Ishikawa (cell line): ENCODE results near the gene DEF6.
A peak's percentile ranks its signal among the peaks of the same experiment; 100 is the strongest.

Source experiments
- CEBPB ChIP-seq: IDR thresholded peaks from 2 replicates; pipeline ENCODE4 v1.6.1; 2012
- CREB1 ChIP-seq: IDR thresholded peaks from 2 replicates; pipeline ENCODE4 v1.6.1; 2012; ENCODE audit warnings: low read depth
- EGR1 ChIP-seq: IDR thresholded peaks from 2 replicates; pipeline ENCODE4 v1.6.1; 2012
- EP300 ChIP-seq: IDR thresholded peaks from 2 replicates; pipeline ENCODE4 v1.6.1; 2012; ENCODE audit warnings: borderline replicate concordance
- FOXM1 ChIP-seq: IDR thresholded peaks from 2 replicates; pipeline ENCODE4 v1.6.1; 2012; ENCODE audit warnings: low read depth, borderline replicate concordance
- NFIC ChIP-seq: IDR thresholded peaks from 2 replicates; pipeline ENCODE4 v1.6.1; 2012
- RAD21 ChIP-seq: IDR thresholded peaks from 2 replicates; pipeline ENCODE4 v1.6.1; 2012; ENCODE audit warnings: low read depth
- TAF1 ChIP-seq: IDR thresholded peaks from 2 replicates; pipeline ENCODE4 v1.6.1; 2012; ENCODE audit warnings: low read depth, mild to moderate bottlenecking
- TCF12 ChIP-seq: IDR thresholded peaks from 2 replicates; pipeline ENCODE4 v1.6.1; 2012; ENCODE audit warnings: low read depth
- TEAD4 ChIP-seq: IDR thresholded peaks from 2 replicates; pipeline ENCODE4 v1.6.1; 2012
- YY1 ChIP-seq: IDR thresholded peaks from 2 replicates; pipeline ENCODE4 v1.6.1; 2012; ENCODE audit warnings: low read depth
- ZBTB7A ChIP-seq: IDR thresholded peaks from 2 replicates; pipeline ENCODE4 v1.6.1; 2012; ENCODE audit warnings: low read depth
- TF ChIP-seq, protein P1 (sequence below): IDR thresholded peaks from 2 replicates; pipeline ENCODE4 v1.6.1; 2012
- TF ChIP-seq, protein P2 (sequence below): IDR thresholded peaks from 2 replicates; pipeline ENCODE4 v1.6.1; 2012; ENCODE audit warnings: low read depth, mild to moderate bottlenecking
- TF ChIP-seq, protein P3 (sequence below): IDR thresholded peaks from 2 replicates; pipeline ENCODE4 v1.6.1; 2012

The DEF6 gene, protein sequence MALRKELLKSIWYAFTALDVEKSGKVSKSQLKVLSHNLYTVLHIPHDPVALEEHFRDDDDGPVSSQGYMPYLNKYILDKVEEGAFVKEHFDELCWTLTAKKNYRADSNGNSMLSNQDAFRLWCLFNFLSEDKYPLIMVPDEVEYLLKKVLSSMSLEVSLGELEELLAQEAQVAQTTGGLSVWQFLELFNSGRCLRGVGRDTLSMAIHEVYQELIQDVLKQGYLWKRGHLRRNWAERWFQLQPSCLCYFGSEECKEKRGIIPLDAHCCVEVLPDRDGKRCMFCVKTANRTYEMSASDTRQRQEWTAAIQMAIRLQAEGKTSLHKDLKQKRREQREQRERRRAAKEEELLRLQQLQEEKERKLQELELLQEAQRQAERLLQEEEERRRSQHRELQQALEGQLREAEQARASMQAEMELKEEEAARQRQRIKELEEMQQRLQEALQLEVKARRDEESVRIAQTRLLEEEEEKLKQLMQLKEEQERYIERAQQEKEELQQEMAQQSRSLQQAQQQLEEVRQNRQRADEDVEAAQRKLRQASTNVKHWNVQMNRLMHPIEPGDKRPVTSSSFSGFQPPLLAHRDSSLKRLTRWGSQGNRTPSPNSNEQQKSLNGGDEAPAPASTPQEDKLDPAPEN

DNA sequence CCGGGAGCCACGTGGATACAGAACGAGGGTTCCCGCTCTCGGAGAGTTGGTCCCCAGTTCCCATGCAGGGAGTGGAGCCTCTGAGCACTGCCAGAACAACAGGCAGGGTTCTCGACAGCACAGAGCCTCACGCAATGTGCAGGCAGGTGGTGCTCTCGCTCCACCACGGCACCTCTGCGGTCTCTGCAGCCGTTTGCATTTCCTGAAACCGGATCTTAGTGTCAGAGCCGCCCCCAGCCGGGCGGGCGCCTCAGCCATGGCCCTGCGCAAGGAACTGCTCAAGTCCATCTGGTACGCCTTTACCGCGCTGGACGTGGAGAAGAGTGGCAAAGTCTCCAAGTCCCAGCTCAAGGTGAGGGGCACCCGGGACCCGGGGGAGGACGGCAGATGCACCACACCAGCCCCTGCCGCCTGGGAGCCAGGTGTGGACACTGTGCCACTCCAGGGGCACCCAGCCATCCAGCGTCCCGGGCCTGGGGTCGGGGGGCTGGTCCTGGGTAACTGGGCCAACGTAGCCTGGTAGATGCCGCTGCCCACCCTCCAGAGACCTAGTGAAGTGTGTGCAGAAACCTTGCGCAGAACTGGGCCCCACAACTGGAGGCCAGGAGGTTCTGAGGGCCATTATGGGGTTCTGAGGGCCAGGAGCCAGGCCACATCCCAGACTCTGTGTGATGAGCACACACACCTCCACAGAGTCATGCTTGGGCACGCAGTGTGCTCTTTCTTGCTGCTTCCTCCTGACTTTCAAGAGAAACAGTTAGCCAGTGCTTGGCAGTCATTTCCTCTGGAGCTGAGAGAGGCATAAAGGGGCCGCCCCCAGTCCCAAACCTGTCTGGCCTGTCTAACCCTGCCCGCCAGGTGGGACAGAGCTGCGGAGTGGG is at the start of gene DEF6:
Gene DEF6 (plus strand): TSS at position 218 of the 881 bp plus-strand sequence. CDS start 39 bp downstream, at position 257.
- no peak for TF ChIP-seq FOXM1
- no peak for TF ChIP-seq CREB1
- TF ChIP-seq CEBPB, result no peak
- peak; percentile 99 for TF ChIP-seq RAD21
- TF ChIP-seq YY1, result peak; percentile 61; the same call in 1 of the 2 replicates
- TF ChIP-seq TEAD4, result no peak
- TF ChIP-seq, protein P1, sequence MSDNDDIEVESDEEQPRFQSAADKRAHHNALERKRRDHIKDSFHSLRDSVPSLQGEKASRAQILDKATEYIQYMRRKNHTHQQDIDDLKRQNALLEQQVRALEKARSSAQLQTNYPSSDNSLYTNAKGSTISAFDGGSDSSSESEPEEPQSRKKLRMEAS, result peak; percentile 86
- no peak for TF ChIP-seq NFIC
- no peak; the same call in 1 of the 2 replicates for TF ChIP-seq EGR1
- TF ChIP-seq, protein P2, sequence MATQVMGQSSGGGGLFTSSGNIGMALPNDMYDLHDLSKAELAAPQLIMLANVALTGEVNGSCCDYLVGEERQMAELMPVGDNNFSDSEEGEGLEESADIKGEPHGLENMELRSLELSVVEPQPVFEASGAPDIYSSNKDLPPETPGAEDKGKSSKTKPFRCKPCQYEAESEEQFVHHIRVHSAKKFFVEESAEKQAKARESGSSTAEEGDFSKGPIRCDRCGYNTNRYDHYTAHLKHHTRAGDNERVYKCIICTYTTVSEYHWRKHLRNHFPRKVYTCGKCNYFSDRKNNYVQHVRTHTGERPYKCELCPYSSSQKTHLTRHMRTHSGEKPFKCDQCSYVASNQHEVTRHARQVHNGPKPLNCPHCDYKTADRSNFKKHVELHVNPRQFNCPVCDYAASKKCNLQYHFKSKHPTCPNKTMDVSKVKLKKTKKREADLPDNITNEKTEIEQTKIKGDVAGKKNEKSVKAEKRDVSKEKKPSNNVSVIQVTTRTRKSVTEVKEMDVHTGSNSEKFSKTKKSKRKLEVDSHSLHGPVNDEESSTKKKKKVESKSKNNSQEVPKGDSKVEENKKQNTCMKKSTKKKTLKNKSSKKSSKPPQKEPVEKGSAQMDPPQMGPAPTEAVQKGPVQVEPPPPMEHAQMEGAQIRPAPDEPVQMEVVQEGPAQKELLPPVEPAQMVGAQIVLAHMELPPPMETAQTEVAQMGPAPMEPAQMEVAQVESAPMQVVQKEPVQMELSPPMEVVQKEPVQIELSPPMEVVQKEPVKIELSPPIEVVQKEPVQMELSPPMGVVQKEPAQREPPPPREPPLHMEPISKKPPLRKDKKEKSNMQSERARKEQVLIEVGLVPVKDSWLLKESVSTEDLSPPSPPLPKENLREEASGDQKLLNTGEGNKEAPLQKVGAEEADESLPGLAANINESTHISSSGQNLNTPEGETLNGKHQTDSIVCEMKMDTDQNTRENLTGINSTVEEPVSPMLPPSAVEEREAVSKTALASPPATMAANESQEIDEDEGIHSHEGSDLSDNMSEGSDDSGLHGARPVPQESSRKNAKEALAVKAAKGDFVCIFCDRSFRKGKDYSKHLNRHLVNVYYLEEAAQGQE, result no peak
- peak; percentile 56 for TF ChIP-seq TCF12
- no peak for TF ChIP-seq EP300
- no peak for TF ChIP-seq TAF1
- 0 out of 2 replicates have a peak, but pooled peaks have one; percentile 34 for TF ChIP-seq ZBTB7A
- TF ChIP-seq, protein P3, sequence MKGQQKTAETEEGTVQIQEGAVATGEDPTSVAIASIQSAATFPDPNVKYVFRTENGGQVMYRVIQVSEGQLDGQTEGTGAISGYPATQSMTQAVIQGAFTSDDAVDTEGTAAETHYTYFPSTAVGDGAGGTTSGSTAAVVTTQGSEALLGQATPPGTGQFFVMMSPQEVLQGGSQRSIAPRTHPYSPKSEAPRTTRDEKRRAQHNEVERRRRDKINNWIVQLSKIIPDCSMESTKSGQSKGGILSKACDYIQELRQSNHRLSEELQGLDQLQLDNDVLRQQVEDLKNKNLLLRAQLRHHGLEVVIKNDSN, result peak; percentile 16; the same call in 1 of the 2 replicates

DNA sequence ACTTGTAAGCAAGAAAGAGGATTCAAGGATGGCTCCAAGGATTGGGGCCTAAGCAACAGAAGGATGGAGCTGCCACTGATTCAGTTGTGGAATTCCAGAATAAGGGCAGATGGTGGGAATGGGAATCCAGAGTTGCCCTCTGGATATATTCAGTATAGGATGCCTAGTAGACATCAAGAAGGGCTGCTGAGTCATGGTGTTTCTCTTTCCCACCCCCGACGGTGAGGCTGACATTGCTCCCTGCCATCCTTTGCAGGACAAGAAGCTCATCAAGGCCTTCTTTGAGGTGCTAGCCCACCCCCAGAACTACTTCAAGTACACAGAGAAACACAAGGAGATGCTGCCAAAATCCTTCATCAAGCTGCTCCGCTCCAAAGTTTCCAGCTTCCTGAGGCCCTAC is 49.3 kb upstream of the DEF6 start:
- TF ChIP-seq, protein P2, result no peak
- TF ChIP-seq CEBPB, result no peak
- TF ChIP-seq, protein P1, result no peak

DNA sequence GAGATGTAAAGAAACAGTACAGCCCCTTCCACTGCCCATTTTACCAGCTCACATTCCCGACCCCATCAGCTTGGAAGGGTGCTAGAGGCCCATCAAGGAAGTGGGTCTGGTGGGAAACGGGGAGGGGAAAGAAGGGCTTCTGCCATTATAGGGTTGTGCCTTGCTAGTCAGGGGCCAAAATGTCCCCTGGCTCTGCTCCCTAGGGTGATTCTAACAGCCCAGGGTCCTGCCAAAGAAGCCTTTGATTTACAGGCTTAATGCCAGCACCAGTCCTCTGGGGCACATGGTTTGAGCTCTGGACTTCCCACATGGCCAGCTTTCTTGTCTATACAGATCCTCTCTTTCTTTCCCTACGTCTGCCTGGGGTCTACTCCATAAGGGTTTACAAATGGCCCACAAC is 48.7 kb upstream of the DEF6 start:
- no peak for TF ChIP-seq CEBPB
- TF ChIP-seq CREB1, result no peak
- TF ChIP-seq, protein P3, result no peak
- TF ChIP-seq EP300, result no peak
- no peak for TF ChIP-seq TEAD4
- TF ChIP-seq TAF1, result no peak
- no peak for TF ChIP-seq ZBTB7A
- no peak for TF ChIP-seq RAD21
- no peak for TF ChIP-seq FOXM1
- TF ChIP-seq, protein P1, result no peak
- TF ChIP-seq YY1, result no peak
- no peak for TF ChIP-seq TCF12
- TF ChIP-seq NFIC, result no peak
- no peak for TF ChIP-seq EGR1
- TF ChIP-seq, protein P2, result no peak
